SK-N-SH treated with all-trans-retinoic acid at 6 μM for 48 hours (cell line): ENCODE results near the gene ANP32A.

Source experiments
- ATAC-seq: fragments of 200-7000 bp; cut with Tn5 transposase; 3 replicates; pipeline ENCODE4 v1.9.1; 2020; ENCODE audit warnings: mild to moderate bottlenecking, moderate library complexity
- ARNTL ChIP-seq: fragments of 450-650 bp; formaldehyde crosslinking; IDR thresholded peaks from 2 replicates; pipeline ENCODE4 v1.5.0; 2020; ENCODE audit warnings: low read depth, mild to moderate bottlenecking, moderate library complexity, borderline replicate concordance
- BACH2 ChIP-seq: fragments of 250-450 bp; sonication (Bioruptor Pico); IDR thresholded peaks from 2 replicates; pipeline ENCODE4 v1.9.0; 2021; ENCODE audit warnings: mild to moderate bottlenecking, borderline replicate concordance
- ESRRG ChIP-seq: fragments of 250-450 bp; sonication (Bioruptor Pico); IDR thresholded peaks from 2 replicates; pipeline ENCODE4 v1.6.1; 2021; ENCODE audit warnings: mild to moderate bottlenecking
- ISL1 ChIP-seq: fragments of 250-450 bp; sonication (Bioruptor Pico); IDR thresholded peaks from 2 replicates; pipeline ENCODE4 v2.1.2; 2022; ENCODE audit warnings: mild to moderate bottlenecking, moderate library complexity
- OSR1 ChIP-seq: fragments of 250-450 bp; sonication (Bioruptor Pico); IDR thresholded peaks from 2 replicates; pipeline ENCODE4 v1.8.0; 2022; ENCODE audit warnings: moderate library complexity, mild to moderate bottlenecking, inconsistent platforms
- PPARA ChIP-seq: fragments of 250-450 bp; sonication (Bioruptor Pico); IDR thresholded peaks from 2 replicates; pipeline ENCODE4 v1.5.0; 2020; ENCODE audit warnings: mild to moderate bottlenecking, borderline replicate concordance
- RARB ChIP-seq: fragments of 250-450 bp; sonication (Bioruptor Pico); IDR thresholded peaks from 2 replicates; pipeline ENCODE4 v1.8.0; 2021; ENCODE audit warnings: mild to moderate bottlenecking, moderate library complexity
- SNAI2 ChIP-seq: fragments of 250-450 bp; sonication (Bioruptor Pico); IDR thresholded peaks from 2 replicates; pipeline ENCODE4 v1.5.0; 2020; ENCODE audit warnings: mild to moderate bottlenecking, moderate library complexity
- TCF4 ChIP-seq: fragments of 250-450 bp; sonication (Bioruptor Pico); IDR thresholded peaks from 2 replicates; pipeline ENCODE4 v1.8.0; 2021; ENCODE audit warnings: mild to moderate bottlenecking, moderate library complexity, borderline replicate concordance
- TOX ChIP-seq: fragments of 250-450 bp; sonication (Bioruptor Pico); IDR thresholded peaks from 2 replicates; pipeline ENCODE4 v1.8.0; 2021; ENCODE audit warnings: mild to moderate bottlenecking, moderate library complexity, borderline replicate concordance
- ZC3H10 ChIP-seq: fragments of 250-450 bp; sonication (Bioruptor Pico); IDR thresholded peaks from 2 replicates; pipeline ENCODE4 v1.5.1; 2021; ENCODE audit warnings: mild to moderate bottlenecking, moderate library complexity
- ZFP3 ChIP-seq: fragments of 250-450 bp; sonication (Bioruptor Pico); IDR thresholded peaks from 2 replicates; pipeline ENCODE4 v1.5.0; 2020; ENCODE audit warnings: mild to moderate bottlenecking, moderate library complexity
- ZFP30 ChIP-seq: fragments of 450-650 bp; formaldehyde crosslinking; IDR thresholded peaks from 2 replicates; pipeline ENCODE4 v1.5.0; 2022; ENCODE audit warnings: mild to moderate bottlenecking, moderate library complexity
- ZNF565 ChIP-seq: fragments of 450-650 bp; formaldehyde crosslinking; conservative IDR thresholded peaks from 2 replicates; pipeline ENCODE4 v1.5.0; 2020; ENCODE audit warnings: low read depth, mild to moderate bottlenecking, moderate library complexity
- ZNF70 ChIP-seq: fragments of 450-650 bp; formaldehyde crosslinking; IDR thresholded peaks from 2 replicates; pipeline ENCODE4 v1.5.0; 2020; ENCODE audit warnings: mild to moderate bottlenecking, moderate library complexity
- ZNF8 ChIP-seq: fragments of 450-650 bp; formaldehyde crosslinking; IDR thresholded peaks from 2 replicates; pipeline ENCODE4 v1.5.0; 2020; ENCODE audit warnings: mild to moderate bottlenecking, moderate library complexity
- TF ChIP-seq, protein P1 (sequence below): fragments of 250-450 bp; sonication (Bioruptor Pico); IDR thresholded peaks from 2 replicates; pipeline ENCODE4 v1.8.0; 2021; ENCODE audit warnings: low read depth, mild to moderate bottlenecking, moderate library complexity, borderline replicate concordance
- TF ChIP-seq, protein P2 (sequence below): fragments of 250-450 bp; sonication (Bioruptor Pico); IDR thresholded peaks from 2 replicates; pipeline ENCODE4 v1.8.0; 2020; ENCODE audit warnings: mild to moderate bottlenecking, moderate library complexity, borderline replicate concordance
- TF ChIP-seq, protein P3 (sequence below): fragments of 250-450 bp; sonication (Bioruptor Pico); IDR thresholded peaks from 2 replicates; pipeline ENCODE4 v1.5.0; 2020; ENCODE audit warnings: mild to moderate bottlenecking, moderate library complexity
- TF ChIP-seq, protein P4 (sequence below): fragments of 250-450 bp; sonication (Bioruptor Pico); IDR thresholded peaks from 2 replicates; pipeline ENCODE4 v1.5.1; 2020; ENCODE audit warnings: low read depth, mild to moderate bottlenecking, moderate library complexity
- TF ChIP-seq, protein P5 (sequence below): fragments of 250-450 bp; sonication (Bioruptor Pico); IDR thresholded peaks from 2 replicates; pipeline ENCODE4 v1.5.1; 2021; ENCODE audit warnings: mild to moderate bottlenecking, moderate library complexity

ANP32A gene

DNA sequence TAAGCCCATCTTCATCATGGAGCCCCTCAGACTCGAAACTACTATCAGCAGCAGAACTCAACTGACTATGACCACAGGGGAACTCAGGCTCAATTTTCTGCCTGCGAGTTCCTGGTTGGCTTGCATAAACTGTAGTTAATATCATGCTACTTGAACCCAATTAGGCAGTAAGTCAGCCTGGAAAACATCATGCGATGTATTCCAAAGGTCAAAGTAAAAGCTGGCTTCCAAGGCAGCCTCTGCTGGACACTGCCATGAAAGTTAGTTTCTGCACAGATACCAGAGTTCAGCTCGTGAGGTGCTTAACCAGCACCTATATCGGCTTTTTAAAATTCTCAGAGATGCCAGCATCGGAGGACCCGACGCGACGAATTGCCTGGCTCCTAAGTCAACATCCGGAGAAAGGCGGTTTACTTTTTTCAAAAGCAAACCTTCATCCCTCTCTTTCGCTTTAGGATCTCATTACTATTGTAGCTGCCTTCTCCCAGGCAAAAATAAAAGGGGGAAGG lies 3.8 kb downstream of the ANP32A start:
- no peak for TF ChIP-seq PPARA
- TF ChIP-seq ZNF565 (CRISPR knock-in tag) = no peak
- TF ChIP-seq, protein P1, sequence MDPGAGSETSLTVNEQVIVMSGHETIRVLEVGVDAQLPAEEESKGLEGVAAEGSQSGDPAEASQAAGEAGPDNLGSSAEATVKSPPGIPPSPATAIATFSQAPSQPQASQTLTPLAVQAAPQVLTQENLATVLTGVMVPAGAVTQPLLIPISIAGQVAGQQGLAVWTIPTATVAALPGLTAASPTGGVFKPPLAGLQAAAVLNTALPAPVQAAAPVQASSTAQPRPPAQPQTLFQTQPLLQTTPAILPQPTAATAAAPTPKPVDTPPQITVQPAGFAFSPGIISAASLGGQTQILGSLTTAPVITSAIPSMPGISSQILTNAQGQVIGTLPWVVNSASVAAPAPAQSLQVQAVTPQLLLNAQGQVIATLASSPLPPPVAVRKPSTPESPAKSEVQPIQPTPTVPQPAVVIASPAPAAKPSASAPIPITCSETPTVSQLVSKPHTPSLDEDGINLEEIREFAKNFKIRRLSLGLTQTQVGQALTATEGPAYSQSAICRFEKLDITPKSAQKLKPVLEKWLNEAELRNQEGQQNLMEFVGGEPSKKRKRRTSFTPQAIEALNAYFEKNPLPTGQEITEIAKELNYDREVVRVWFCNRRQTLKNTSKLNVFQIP = no peak
- TF ChIP-seq SNAI2 (CRISPR knock-in tag) = no peak
- TF ChIP-seq RARB (CRISPR knock-in tag) = no peak
- no peak for TF ChIP-seq ZNF70 (CRISPR knock-in tag)
- TF ChIP-seq ZC3H10 (CRISPR knock-in tag) = no peak
- no peak for TF ChIP-seq ZFP30 (CRISPR knock-in tag)
- TF ChIP-seq ARNTL (CRISPR knock-in tag) = no peak
- TF ChIP-seq ISL1 (CRISPR knock-in tag) = no peak
- TF ChIP-seq, protein P2, sequence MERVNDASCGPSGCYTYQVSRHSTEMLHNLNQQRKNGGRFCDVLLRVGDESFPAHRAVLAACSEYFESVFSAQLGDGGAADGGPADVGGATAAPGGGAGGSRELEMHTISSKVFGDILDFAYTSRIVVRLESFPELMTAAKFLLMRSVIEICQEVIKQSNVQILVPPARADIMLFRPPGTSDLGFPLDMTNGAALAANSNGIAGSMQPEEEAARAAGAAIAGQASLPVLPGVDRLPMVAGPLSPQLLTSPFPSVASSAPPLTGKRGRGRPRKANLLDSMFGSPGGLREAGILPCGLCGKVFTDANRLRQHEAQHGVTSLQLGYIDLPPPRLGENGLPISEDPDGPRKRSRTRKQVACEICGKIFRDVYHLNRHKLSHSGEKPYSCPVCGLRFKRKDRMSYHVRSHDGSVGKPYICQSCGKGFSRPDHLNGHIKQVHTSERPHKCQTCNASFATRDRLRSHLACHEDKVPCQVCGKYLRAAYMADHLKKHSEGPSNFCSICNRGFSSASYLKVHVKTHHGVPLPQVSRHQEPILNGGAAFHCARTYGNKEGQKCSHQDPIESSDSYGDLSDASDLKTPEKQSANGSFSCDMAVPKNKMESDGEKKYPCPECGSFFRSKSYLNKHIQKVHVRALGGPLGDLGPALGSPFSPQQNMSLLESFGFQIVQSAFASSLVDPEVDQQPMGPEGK (CRISPR knock-in tag) = no peak
- no peak for TF ChIP-seq TOX (CRISPR knock-in tag)
- TF ChIP-seq, protein P3, sequence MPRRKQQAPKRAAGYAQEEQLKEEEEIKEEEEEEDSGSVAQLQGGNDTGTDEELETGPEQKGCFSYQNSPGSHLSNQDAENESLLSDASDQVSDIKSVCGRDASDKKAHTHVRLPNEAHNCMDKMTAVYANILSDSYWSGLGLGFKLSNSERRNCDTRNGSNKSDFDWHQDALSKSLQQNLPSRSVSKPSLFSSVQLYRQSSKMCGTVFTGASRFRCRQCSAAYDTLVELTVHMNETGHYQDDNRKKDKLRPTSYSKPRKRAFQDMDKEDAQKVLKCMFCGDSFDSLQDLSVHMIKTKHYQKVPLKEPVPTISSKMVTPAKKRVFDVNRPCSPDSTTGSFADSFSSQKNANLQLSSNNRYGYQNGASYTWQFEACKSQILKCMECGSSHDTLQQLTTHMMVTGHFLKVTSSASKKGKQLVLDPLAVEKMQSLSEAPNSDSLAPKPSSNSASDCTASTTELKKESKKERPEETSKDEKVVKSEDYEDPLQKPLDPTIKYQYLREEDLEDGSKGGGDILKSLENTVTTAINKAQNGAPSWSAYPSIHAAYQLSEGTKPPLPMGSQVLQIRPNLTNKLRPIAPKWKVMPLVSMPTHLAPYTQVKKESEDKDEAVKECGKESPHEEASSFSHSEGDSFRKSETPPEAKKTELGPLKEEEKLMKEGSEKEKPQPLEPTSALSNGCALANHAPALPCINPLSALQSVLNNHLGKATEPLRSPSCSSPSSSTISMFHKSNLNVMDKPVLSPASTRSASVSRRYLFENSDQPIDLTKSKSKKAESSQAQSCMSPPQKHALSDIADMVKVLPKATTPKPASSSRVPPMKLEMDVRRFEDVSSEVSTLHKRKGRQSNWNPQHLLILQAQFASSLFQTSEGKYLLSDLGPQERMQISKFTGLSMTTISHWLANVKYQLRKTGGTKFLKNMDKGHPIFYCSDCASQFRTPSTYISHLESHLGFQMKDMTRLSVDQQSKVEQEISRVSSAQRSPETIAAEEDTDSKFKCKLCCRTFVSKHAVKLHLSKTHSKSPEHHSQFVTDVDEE (CRISPR knock-in tag) = no peak
- no peak for TF ChIP-seq ZNF8 (CRISPR knock-in tag)
- no peak for TF ChIP-seq ZFP3 (CRISPR knock-in tag)
- no peak for TF ChIP-seq BACH2 (CRISPR knock-in tag)
- TF ChIP-seq, protein P4, sequence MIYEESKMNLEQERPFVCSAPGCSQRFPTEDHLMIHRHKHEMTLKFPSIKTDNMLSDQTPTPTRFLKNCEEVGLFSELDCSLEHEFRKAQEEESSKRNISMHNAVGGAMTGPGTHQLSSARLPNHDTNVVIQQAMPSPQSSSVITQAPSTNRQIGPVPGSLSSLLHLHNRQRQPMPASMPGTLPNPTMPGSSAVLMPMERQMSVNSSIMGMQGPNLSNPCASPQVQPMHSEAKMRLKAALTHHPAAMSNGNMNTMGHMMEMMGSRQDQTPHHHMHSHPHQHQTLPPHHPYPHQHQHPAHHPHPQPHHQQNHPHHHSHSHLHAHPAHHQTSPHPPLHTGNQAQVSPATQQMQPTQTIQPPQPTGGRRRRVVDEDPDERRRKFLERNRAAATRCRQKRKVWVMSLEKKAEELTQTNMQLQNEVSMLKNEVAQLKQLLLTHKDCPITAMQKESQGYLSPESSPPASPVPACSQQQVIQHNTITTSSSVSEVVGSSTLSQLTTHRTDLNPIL (CRISPR knock-in tag) = no peak
- TF ChIP-seq OSR1 (CRISPR knock-in tag) = no peak
- ATAC-seq = no peak

DNA sequence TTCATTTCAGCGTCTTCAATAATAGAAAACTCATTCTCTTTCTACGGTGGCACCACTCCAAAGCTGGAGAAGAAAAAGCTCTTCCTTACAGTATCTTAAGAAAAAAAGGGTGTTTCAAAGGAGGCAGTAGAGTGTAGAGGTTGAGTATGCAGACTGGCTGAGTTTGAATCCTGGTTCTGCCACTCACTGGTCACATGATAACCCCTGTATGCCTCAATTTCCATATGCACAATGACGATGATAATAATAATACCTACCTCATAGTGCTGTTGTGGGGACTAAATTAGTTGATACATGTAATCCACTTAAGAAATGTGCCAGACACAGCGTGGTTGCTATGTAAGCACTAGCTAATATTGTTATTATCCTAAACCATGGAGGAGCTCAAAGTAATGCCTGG lies 4.5 kb downstream of the ANP32A start:
- no peak for ATAC-seq
- TF ChIP-seq, protein P4 (CRISPR knock-in tag) = no peak
- no peak for TF ChIP-seq SNAI2 (CRISPR knock-in tag)
- no peak for TF ChIP-seq ZNF70 (CRISPR knock-in tag)
- no peak for TF ChIP-seq ESRRG (CRISPR knock-in tag)
- no peak for TF ChIP-seq ZFP30 (CRISPR knock-in tag)
- no peak for TF ChIP-seq OSR1 (CRISPR knock-in tag)
- no peak for TF ChIP-seq ZFP3 (CRISPR knock-in tag)
- TF ChIP-seq ZC3H10 (CRISPR knock-in tag) = no peak
- TF ChIP-seq TCF4 (CRISPR knock-in tag) = no peak
- no peak for TF ChIP-seq ZNF565 (CRISPR knock-in tag)
- TF ChIP-seq, protein P3 (CRISPR knock-in tag) = no peak
- TF ChIP-seq ARNTL (CRISPR knock-in tag) = no peak
- TF ChIP-seq RARB (CRISPR knock-in tag) = no peak
- no peak for TF ChIP-seq PPARA
- TF ChIP-seq, protein P2 (CRISPR knock-in tag) = no peak
- TF ChIP-seq BACH2 (CRISPR knock-in tag) = no peak
- TF ChIP-seq, protein P5, sequence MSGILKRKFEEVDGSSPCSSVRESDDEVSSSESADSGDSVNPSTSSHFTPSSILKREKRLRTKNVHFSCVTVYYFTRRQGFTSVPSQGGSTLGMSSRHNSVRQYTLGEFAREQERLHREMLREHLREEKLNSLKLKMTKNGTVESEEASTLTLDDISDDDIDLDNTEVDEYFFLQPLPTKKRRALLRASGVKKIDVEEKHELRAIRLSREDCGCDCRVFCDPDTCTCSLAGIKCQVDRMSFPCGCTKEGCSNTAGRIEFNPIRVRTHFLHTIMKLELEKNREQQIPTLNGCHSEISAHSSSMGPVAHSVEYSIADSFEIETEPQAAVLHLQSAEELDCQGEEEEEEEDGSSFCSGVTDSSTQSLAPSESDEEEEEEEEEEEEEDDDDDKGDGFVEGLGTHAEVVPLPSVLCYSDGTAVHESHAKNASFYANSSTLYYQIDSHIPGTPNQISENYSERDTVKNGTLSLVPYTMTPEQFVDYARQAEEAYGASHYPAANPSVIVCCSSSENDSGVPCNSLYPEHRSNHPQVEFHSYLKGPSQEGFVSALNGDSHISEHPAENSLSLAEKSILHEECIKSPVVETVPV = no peak
- TF ChIP-seq TOX (CRISPR knock-in tag) = no peak
